ENCODE measurements around the gene CNBP.

Gene CNBP

GRCh38 chr3:129123314-129124060, 60.2 kb downstream of the CNBP start:
- peak; percentile 93 for FAIRE-seq
- DNase-seq (ENCODE audit: insufficient read length) = no peak
- TF ChIP-seq POLR2AphosphoS5 (IDR thresholded peaks at IDR 0.05; ENCODE audit: low read depth, low read length) (no peak), TAF1 (IDR thresholded peaks at IDR 0.05; ENCODE audit: borderline replicate concordance, low read depth, low read length) (no peak), POLR2A (IDR thresholded peaks at IDR 0.05; ENCODE audit: low read depth, low read length) (no peak)

- TF ChIP-seq TAF1 (IDR thresholded peaks at IDR 0.05; ENCODE audit: borderline replicate concordance, low read depth, low read length) (no peak), POLR2A (IDR thresholded peaks at IDR 0.05; ENCODE audit: low read depth, low read length) (no peak), POLR2AphosphoS5 (IDR thresholded peaks at IDR 0.05; ENCODE audit: low read depth, low read length) (no peak)
- FAIRE-seq (peak; percentile 38), DNase-seq (ENCODE audit: insufficient read length) (no peak)
Observed at GRCh38 chr3:129122412-129123011, 61.2 kb downstream of the CNBP start.

GRCh38 chr3:129121792-129122411, 61.8 kb downstream of the CNBP start, which contains the start of gene RAB43:
Gene RAB43 (minus strand): TSS chr3:129121804. CDS start chr3:129121489, 315 bp downstream.
- FAIRE-seq = peak; percentile 96
- peak; percentile 86 for DNase-seq (ENCODE audit: insufficient read length)
- no peak for TF ChIP-seq POLR2A (IDR thresholded peaks at IDR 0.05; ENCODE audit: low read depth, low read length)
- TF ChIP-seq POLR2AphosphoS5 (IDR thresholded peaks at IDR 0.05; ENCODE audit: low read depth, low read length) = no peak
- TF ChIP-seq TAF1 (IDR thresholded peaks at IDR 0.05; ENCODE audit: borderline replicate concordance, low read depth, low read length) = no peak

- FAIRE-seq (peak; percentile 53), DNase-seq (ENCODE audit: insufficient read length) (no peak)
- TF ChIP-seq TAF1 (IDR thresholded peaks at IDR 0.05; ENCODE audit: borderline replicate concordance, low read depth, low read length) = no peak
- no peak for TF ChIP-seq POLR2AphosphoS5 (IDR thresholded peaks at IDR 0.05; ENCODE audit: low read depth, low read length)
- TF ChIP-seq POLR2A (IDR thresholded peaks at IDR 0.05; ENCODE audit: low read depth, low read length) = no peak; the same call in 1 of the 2 replicates
Observed at GRCh38 chr3:129121016-129121791, 62.5 kb downstream of the CNBP start.

- peak; percentile 85 for DNase-seq (ENCODE audit: insufficient read length)
- TF ChIP-seq POLR2AphosphoS5 (IDR thresholded peaks at IDR 0.05; ENCODE audit: low read depth, low read length) (peak; percentile 76), POLR2A (IDR thresholded peaks at IDR 0.05; ENCODE audit: low read depth, low read length) (peak; percentile 83), TAF1 (IDR thresholded peaks at IDR 0.05; ENCODE audit: borderline replicate concordance, low read depth, low read length) (peak; percentile 58; the same call in 1 of the 2 replicates)
- peak; percentile 89 for FAIRE-seq
Observed at GRCh38 chr3:129120254-129121004, 63.3 kb downstream of the CNBP start.

GRCh38 chr3:129119365-129120100, 64.2 kb downstream of the CNBP start:
- DNase-seq (ENCODE audit: insufficient read length) (no peak), FAIRE-seq (peak; percentile 42)
- TF ChIP-seq POLR2AphosphoS5 (IDR thresholded peaks at IDR 0.05; ENCODE audit: low read depth, low read length) (no peak), POLR2A (IDR thresholded peaks at IDR 0.05; ENCODE audit: low read depth, low read length) (no peak), TAF1 (IDR thresholded peaks at IDR 0.05; ENCODE audit: borderline replicate concordance, low read depth, low read length) (no peak)

GRCh38 chr3:129118745-129119144, 65.0 kb downstream of the CNBP start:
- no peak for FAIRE-seq
- DNase-seq (ENCODE audit: insufficient read length) = no peak
- TF ChIP-seq POLR2A (IDR thresholded peaks at IDR 0.05; ENCODE audit: low read depth, low read length) (no peak), POLR2AphosphoS5 (IDR thresholded peaks at IDR 0.05; ENCODE audit: low read depth, low read length) (no peak), TAF1 (IDR thresholded peaks at IDR 0.05; ENCODE audit: borderline replicate concordance, low read depth, low read length) (no peak)
